Gastrocnemius medialis (tissue), 4 donors: ENCODE results near the gene ISG20L2. TPM values are rescaled to one million over a fixed set of nuclear protein-coding genes. Genes with fewer than 3 reads are reported as not detected.
A peak's percentile ranks its signal among the peaks of the same experiment; 100 is the strongest.

Source experiments
- ATAC-seq, 2 donors: fragments of 150-250 bp; one replicate each; pipeline ENCODE4 v1.9.1; 2016
- DNase-seq, 2 donors: peaks; one replicate each; pipeline ENCODE4 v3.0.0-alpha.2; 2019
- H3K27ac ChIP-seq, 4 donors: fragments of 200-600 bp; sonication (generic); 1 replicate in 1 of 4; 2 replicates in 3 of 4; pipeline ENCODE4 v1.5.1; 2016 to 2018; ENCODE audit warnings: mild to moderate bottlenecking in 2 of 4, moderate library complexity in 1 of 4
- H3K27me3 ChIP-seq, 3 donors: fragments of 200-600 bp; sonication (generic) in 2 of 3; 1 replicate in 1 of 3; 2 replicates in 2 of 3; pipeline versions ENCODE4 v1.5.1 to v1.6.0; 2016 to 2019; ENCODE audit warnings: mild to moderate bottlenecking in 1 of 3, moderate library complexity in 1 of 3
- H3K36me3 ChIP-seq, 2 donors: fragments of 200-600 bp; sonication (generic) in 1 of 2; one replicate each; pipeline ENCODE4 v1.5.1; 2017 to 2018
- H3K4me1 ChIP-seq, 2 donors: fragments of 200-600 bp; sonication (generic) in 1 of 2; one replicate each; pipeline ENCODE4 v1.5.1; 2016 to 2017; ENCODE audit warnings: mild to moderate bottlenecking in 2 of 2
- H3K4me3 ChIP-seq, 4 donors: fragments of 200-600 bp; sonication (generic) in 3 of 4; 1 replicate in 1 of 4; 2 replicates in 3 of 4; pipeline ENCODE4 v1.5.1; 2016 to 2019; ENCODE audit warnings: mild to moderate bottlenecking in 2 of 4
- H3K9me3 ChIP-seq, 3 donors: fragments of 200-600 bp; sonication (generic) in 2 of 3; 1 replicate in 1 of 3; 2 replicates in 2 of 3; pipeline ENCODE4 v1.5.1; 2016 to 2019
- POLR2A ChIP-seq, 2 donors: fragments of 450-650 bp; IDR thresholded peaks; one replicate each; pipeline ENCODE4 v1.6.1; 2017; ENCODE audit warnings: antibody characterized with exemption in 2 of 2, mild to moderate bottlenecking in 2 of 2, moderate library complexity in 2 of 2
- in situ Hi-C, 4 donors: fragments of 200-750 bp; cut with MboI; loops; one replicate each; pipeline versions ENCODE4 v1.15.0 to v1.8.0; 2017; ENCODE audit warnings: low sequenced_read_pairs in 4 of 4
- intact Hi-C: fragments of 100-400 bp; cut with DNase I; formaldehyde crosslinking; loops from one replicate; pipeline ENCODE4 v1.15.1; 2023; ENCODE audit warnings: low total_unique reads
- total RNA-seq, 4 donors: library from RNA; depleted of rRNA; stranded (reverse); fragments of >200 nt; gene quantifications; one replicate each; pipeline versions ENCODE4 v1.1.0 to v1.2.3, GENCODE V29; 2016
- TF ChIP-seq, protein P1 (sequence below), 5 experiments: fragments of 450-650 bp in 3 of 5; fragments of 200-600 bp in 2 of 5; sonication (generic) in 2 of 5; IDR thresholded peaks in 4 of 5; conservative IDR thresholded peaks in 1 of 5; 1 replicate in 4 of 5; 2 replicates in 1 of 5; pipeline ENCODE4 v1.5.1; 2016 to 2019; ENCODE audit warnings: antibody characterized with exemption in 5 of 5, mild to moderate bottlenecking in 3 of 5, moderate library complexity in 3 of 5

The ISG20L2 gene
- total RNA-seq, 4 donors from 2014 or later: 9.5 to 16.4 (median 15.1) TPM

DNA sequence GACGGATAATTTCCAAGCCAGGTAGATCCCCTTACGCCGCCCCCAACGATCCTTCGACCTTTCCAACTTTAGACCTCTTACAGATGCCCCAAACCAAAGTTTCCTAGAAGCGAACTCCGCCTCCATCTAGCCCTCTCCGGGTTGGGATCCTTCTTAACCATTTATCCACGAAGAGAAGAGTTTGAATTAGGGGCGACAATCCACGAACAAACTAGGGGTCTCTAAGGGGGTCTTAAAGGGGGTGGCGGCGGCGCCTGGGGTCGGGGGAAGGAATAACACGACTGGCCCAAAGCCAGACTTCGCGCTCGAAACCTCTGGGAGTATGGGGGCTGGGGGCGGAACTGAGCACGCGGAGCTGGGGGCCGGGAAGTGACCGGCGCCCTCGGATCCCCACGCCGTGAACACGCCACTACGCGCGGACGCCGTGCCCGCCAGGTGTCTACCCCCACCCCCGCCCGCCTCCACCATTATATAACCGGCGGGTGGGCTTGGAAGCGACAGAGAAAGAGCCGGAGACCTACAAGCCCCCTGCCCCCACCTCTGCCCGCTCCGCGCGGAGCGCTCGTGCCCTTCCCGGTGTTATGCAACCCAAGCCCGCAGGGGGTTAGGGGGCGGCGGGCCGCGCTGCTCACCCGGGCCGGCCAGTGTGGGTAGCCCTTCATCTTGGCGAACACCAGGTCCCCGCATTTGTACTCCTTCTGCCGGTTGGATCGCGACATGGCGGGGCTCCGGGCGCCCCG lies 22.3 kb upstream of the ISG20L2 start:
- ATAC-seq (peak; percentile 11 to 18), DNase-seq (peak in 1 of 2 donors; percentile 69)
- H3K4me1 ChIP-seq: peaks cover 52 to 61% of the 10 kb centered on the region in 2 donors
- no peaks in the 10 kb centered on the region for H3K36me3 ChIP-seq
- no peaks in the 10 kb centered on the region for H3K9me3 ChIP-seq
- TF ChIP-seq, protein P1, sequence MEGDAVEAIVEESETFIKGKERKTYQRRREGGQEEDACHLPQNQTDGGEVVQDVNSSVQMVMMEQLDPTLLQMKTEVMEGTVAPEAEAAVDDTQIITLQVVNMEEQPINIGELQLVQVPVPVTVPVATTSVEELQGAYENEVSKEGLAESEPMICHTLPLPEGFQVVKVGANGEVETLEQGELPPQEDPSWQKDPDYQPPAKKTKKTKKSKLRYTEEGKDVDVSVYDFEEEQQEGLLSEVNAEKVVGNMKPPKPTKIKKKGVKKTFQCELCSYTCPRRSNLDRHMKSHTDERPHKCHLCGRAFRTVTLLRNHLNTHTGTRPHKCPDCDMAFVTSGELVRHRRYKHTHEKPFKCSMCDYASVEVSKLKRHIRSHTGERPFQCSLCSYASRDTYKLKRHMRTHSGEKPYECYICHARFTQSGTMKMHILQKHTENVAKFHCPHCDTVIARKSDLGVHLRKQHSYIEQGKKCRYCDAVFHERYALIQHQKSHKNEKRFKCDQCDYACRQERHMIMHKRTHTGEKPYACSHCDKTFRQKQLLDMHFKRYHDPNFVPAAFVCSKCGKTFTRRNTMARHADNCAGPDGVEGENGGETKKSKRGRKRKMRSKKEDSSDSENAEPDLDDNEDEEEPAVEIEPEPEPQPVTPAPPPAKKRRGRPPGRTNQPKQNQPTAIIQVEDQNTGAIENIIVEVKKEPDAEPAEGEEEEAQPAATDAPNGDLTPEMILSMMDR (IDR thresholded peaks at IDR 0.05 in 4 of 5, conservative IDR thresholded peaks at IDR 0.05 in 1 of 5): peak in 2 of 5 experiments; percentile 23 to 26
- TF ChIP-seq POLR2A (IDR thresholded peaks at IDR 0.05): peak in 1 of 2 donors; percentile 35
- H3K27ac ChIP-seq: peak overlapping the region; percentile 94 to 100 (median 100)
- no peaks in the 10 kb centered on the region for H3K27me3 ChIP-seq
- intact Hi-C loops (loop anchor here (1.0 kb wide), 2 partner anchors 16 to 23 kb away; partner anchors contain the start of genes ISG20L2, METTL25B and PRCC), in situ Hi-C loops (no loop called here)
- H3K4me3 ChIP-seq: peak overlapping the region; percentile 86 to 100 (median 96)

DNA sequence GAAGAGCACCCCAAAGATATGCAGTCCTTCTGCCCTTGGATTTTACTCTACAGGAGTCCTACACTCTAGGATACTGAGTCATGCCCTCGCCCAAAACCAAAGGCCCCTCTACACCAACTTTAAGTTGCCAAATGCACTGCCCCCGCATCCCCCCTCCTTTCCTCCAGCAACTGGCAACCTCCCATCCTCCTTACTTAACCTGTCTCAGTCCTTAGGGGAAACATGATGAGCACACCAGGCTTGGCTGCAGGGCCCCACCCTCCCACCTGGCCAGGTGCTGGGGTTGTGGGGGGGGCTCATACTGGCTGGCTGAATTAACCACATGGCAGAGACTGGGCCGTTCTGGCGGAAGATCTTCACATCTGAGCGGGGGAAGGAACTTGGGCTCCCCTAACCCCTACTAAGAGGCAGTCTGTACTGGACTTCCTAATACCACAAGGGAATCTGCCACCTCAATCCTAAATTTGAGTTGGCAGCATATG lies 21.7 kb upstream of the ISG20L2 start:
- ATAC-seq (peak in 1 of 2 donors; percentile 0), DNase-seq (peak in 1 of 2 donors; percentile 78)
- Histone ChIP-seq H3K36me3 (no peaks in the 10 kb centered on the region), H3K4me3 (peak overlapping the region; percentile 86 to 100 (median 96)), H3K27me3 (no peaks in the 10 kb centered on the region), H3K4me1 (peaks cover 58 to 67% of the 10 kb centered on the region in 2 donors), H3K9me3 (no peaks in the 10 kb centered on the region), H3K27ac (peak overlapping the region; percentile 94 to 100 (median 100))
- TF ChIP-seq POLR2A (IDR thresholded peaks at IDR 0.05): peak; percentile 32 to 41
- TF ChIP-seq, protein P1 (IDR thresholded peaks at IDR 0.05 in 4 of 5, conservative IDR thresholded peaks at IDR 0.05 in 1 of 5): no peak
- in situ Hi-C loops (no loop called here), intact Hi-C loops (no loop called here)

DNA sequence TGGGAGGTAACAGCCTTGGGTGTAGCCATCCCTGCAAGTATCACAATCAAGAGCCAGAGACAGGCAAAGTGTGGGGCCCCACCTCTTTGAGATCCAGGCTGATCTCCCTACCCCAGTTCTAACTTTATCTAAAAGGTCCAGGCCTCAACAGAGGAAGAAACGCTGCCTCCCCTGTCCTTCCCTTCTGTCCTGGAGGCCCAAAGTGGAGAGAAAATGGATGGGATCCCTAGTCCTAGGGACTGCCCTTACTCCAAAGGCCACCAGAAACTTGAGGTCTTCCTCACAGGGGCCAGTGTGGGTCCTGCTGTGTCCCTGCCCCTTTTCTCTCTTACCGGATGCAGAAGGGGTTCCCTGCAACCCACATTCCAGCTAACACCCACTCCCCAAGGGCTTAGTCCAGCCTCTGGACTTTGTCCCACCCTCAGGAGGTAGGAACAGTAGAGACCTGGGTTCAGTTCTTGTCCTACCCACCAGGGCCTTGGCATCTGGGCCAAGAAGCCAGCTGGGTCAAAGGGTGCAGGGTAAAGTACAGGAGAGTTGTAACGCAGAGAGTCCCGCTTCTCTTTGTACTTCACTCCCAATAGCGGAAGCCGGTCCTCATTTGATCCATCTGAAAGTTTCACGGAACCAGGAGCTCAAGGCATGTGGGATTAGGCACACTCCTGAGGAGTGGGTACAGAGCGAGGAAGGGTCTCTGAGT lies 21.0 kb upstream of the ISG20L2 start:
- no peak for TF ChIP-seq POLR2A (IDR thresholded peaks at IDR 0.05)
- TF ChIP-seq, protein P1 (IDR thresholded peaks at IDR 0.05 in 4 of 5, conservative IDR thresholded peaks at IDR 0.05 in 1 of 5): peak in 2 of 5 experiments; percentile 10 to 19
- peak overlapping the region; percentile 94 to 100 (median 100) for H3K27ac ChIP-seq
- intact Hi-C loops (loop anchor here (5.0 to 10.0 kb wide), 3 partner anchors 242 to 625 kb away; partner anchors contain the start of genes CCT3 and TSACC), in situ Hi-C loops (loop anchor here in 1 of 4 donors (25.0 kb wide), 1 partner anchor 687 kb away; the partner anchor contains the start of genes LAMTOR2, RAB25 and UBQLN4)
- peak overlapping the region; percentile 86 to 100 (median 96) for H3K4me3 ChIP-seq
- H3K4me1 ChIP-seq: peaks cover 57 to 68% of the 10 kb centered on the region in 2 donors
- H3K27me3 ChIP-seq: no peaks in the 10 kb centered on the region
- ATAC-seq: no peak
- peaks cover 0 to 5% of the 10 kb centered on the region in 2 donors for H3K36me3 ChIP-seq
- DNase-seq: no peak
- H3K9me3 ChIP-seq: no peaks in the 10 kb centered on the region

DNA sequence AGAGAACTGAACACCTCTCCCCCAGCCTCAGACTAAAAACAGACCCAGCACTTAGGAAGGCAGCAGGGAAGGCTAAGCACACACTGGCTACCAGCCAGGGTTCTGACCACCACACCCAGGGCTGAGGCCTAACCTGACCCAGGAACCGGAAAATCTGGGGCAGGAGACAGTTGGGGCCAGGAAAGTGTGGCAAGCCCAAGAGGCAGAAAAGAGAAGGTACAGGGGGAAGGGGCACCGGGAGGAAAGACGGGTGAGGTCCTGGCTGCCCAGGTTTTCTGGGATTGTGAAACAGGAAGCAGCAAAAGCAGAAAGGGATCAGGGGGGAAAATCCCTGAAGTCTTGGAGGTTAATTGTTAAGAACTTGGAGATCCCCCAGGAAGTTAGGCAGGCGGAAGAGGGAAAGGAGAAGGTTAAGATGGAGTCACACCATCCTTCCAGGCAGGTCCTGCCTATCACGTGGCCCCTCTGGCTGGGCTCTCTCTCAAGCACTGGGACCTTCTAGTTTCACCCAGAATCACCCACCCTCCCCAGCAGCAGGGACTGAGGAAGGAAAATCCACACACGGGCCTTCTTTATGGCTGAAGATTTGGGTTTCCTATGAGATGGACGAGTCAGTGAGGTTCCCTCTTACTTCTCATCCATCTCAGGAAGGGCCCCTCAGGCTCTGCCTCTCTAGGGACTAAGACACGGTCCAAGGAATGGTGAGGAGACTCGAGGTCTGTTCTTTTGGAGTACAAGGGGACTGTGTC lies 20.3 kb upstream of the ISG20L2 start:
- Histone ChIP-seq H3K27me3 (no peaks in the 10 kb centered on the region), H3K4me3 (peak overlapping the region; percentile 86 to 100 (median 96)), H3K36me3 (peaks cover 0 to 13% of the 10 kb centered on the region in 2 donors), H3K27ac (peak overlapping the region; percentile 94 to 100 (median 100)), H3K4me1 (peaks cover 49 to 64% of the 10 kb centered on the region in 2 donors), H3K9me3 (no peaks in the 10 kb centered on the region)
- TF ChIP-seq, protein P1 (IDR thresholded peaks at IDR 0.05 in 4 of 5, conservative IDR thresholded peaks at IDR 0.05 in 1 of 5): no peak
- TF ChIP-seq POLR2A (IDR thresholded peaks at IDR 0.05): peak; percentile 58 to 62
- peak; percentile 8 to 14 for ATAC-seq
- intact Hi-C loops (loop anchor here (5.0 to 10.0 kb wide), 3 partner anchors 242 to 624 kb away; partner anchors contain the start of genes CCT3 and TSACC), in situ Hi-C loops (loop anchor here in 1 of 4 donors (25.0 kb wide), 1 partner anchor 687 kb away; the partner anchor contains the start of genes LAMTOR2, RAB25 and UBQLN4)
- peak; percentile 53 to 80 for DNase-seq
